A549 (cell line): ENCODE data around the gene PDCD1. TPM values are rescaled to one million over a fixed set of nuclear protein-coding genes. Genes with fewer than 3 reads are reported as not detected.

ENCODE experiments used
- ATAC-seq, 2 experiments: fragments of 200-7000 bp in 1 of 2; fragments of >200 bp in 1 of 2; cut with Nextera tagmentation in 1 of 2; cut with Tn5 transposase in 1 of 2; 3 replicates each; pipeline versions ENCODE4 v1.8.0 to v1.9.1; 2018 to 2020; ENCODE audit warnings: mild to moderate bottlenecking in 1 of 2, moderate library complexity in 1 of 2
- CTCF ChIA-PET: fragments of 300-600 bp; sonication (Branson Sonifier 250); formaldehyde crosslinking; extraction: SDS; loops from one replicate; lab custom pipeline; 2021; ENCODE audit warnings: antibody characterized with exemption, inconsistent platforms; lab: Yijun Ruan, JAX
- POLR2A ChIA-PET: fragments of 350-600 bp; formaldehyde crosslinking; extraction: SDS; loops from one replicate; lab custom pipeline; 2021; ENCODE audit warnings: antibody characterized with exemption, inconsistent platforms; lab: Yijun Ruan, JAX
- DNase-seq, 2 experiments: peaks; one replicate each; pipeline versions ENCODE4 v3.0.0 to v3.0.0-alpha.2; 2011 to 2016; ENCODE audit warnings: low read depth in 1 of 2, low spot score in 1 of 2
- FAIRE-seq: peaks from 2 replicates; lab custom pipeline; 2011; peaks lifted over from hg19 to GRCh38; lab: Jason Lieb, UNC
- H3K27ac ChIP-seq, 2 experiments: fragments of >200 bp; sonication (Bioruptor Twin); formaldehyde crosslinking; 3 replicates each; pipeline ENCODE4 v1.5.1; 2016 to 2017
- H3K4me1 ChIP-seq: fragments of >200 bp; sonication (Bioruptor Twin); formaldehyde crosslinking; 3 replicates; pipeline ENCODE4 v1.6.1; 2016
- H3K4me2 ChIP-seq: fragments of >200 bp; sonication (Bioruptor Twin); formaldehyde crosslinking; 3 replicates; pipeline ENCODE4 v1.6.1; 2016
- H3K4me3 ChIP-seq: fragments of >200 bp; sonication (Bioruptor Twin); formaldehyde crosslinking; 3 replicates; pipeline ENCODE4 v1.5.1; 2016
- H3K9me3 ChIP-seq: fragments of >200 bp; sonication (Bioruptor Twin); formaldehyde crosslinking; 3 replicates; pipeline ENCODE4 v1.6.1; 2016
- BHLHE40 ChIP-seq: IDR thresholded peaks from 2 replicates; pipeline ENCODE4 v1.6.1; 2012; ENCODE audit warnings: low read depth, low read length, inconsistent platforms
- CBX8 ChIP-seq: fragments of 200-600 bp; sonication (generic); IDR thresholded peaks from 2 replicates; pipeline ENCODE4 v1.6.1; 2016
- CEBPB ChIP-seq, 2 experiments: fragments of >200 bp in 1 of 2; sonication (Bioruptor Twin) in 1 of 2; formaldehyde crosslinking in 1 of 2; IDR thresholded peaks; 2 replicates each; pipeline ENCODE4 v1.6.1; 2012 to 2016
- CTCF ChIP-seq: fragments of >200 bp; sonication (Bioruptor Twin); formaldehyde crosslinking; IDR thresholded peaks from 3 replicates; pipeline ENCODE4 v1.5.1; 2016
- E2F6 ChIP-seq: IDR thresholded peaks from 2 replicates; pipeline ENCODE4 v1.6.1; 2012; ENCODE audit warnings: low read depth, borderline replicate concordance
- EHF ChIP-seq: fragments of 250-450 bp; sonication (Bioruptor Pico); IDR thresholded peaks from 2 replicates; pipeline ENCODE4 v1.5.0; 2020; ENCODE audit warnings: mild to moderate bottlenecking
- ELK1 ChIP-seq: fragments of 150-350 bp; IDR thresholded peaks from 2 replicates; pipeline ENCODE4 v1.6.1; 2014; ENCODE audit warnings: low read depth, mild to moderate bottlenecking, low read length
- FOSB ChIP-seq: fragments of 250-450 bp; sonication (Bioruptor Pico); IDR thresholded peaks from 2 replicates; pipeline ENCODE4 v1.5.0; 2020; ENCODE audit warnings: mild to moderate bottlenecking, moderate library complexity
- FOXS1 ChIP-seq: fragments of 250-450 bp; sonication (Bioruptor Pico); IDR thresholded peaks from 2 replicates; pipeline ENCODE4 v1.5.0; 2020; ENCODE audit warnings: mild to moderate bottlenecking, moderate library complexity
- HDAC2 ChIP-seq: fragments of 200-600 bp; sonication (generic); IDR thresholded peaks from 2 replicates; pipeline ENCODE4 v1.6.1; 2016
- HEYL ChIP-seq: fragments of 250-450 bp; sonication (Bioruptor Pico); IDR thresholded peaks from 2 replicates; pipeline ENCODE4 v1.8.0; 2021; ENCODE audit warnings: mild to moderate bottlenecking, moderate library complexity
- HMGXB4 ChIP-seq: fragments of 250-450 bp; sonication (Bioruptor Pico); IDR thresholded peaks from 2 replicates; pipeline ENCODE4 v1.5.0; 2021; ENCODE audit warnings: mild to moderate bottlenecking, moderate library complexity, borderline replicate concordance
- MAFK ChIP-seq: fragments of 450-650 bp; IDR thresholded peaks from 2 replicates; pipeline ENCODE4 v1.6.1; 2014; ENCODE audit not compliant: partially characterized antibody
- MAX ChIP-seq: IDR thresholded peaks from 2 replicates; pipeline ENCODE4 v1.6.1; 2012
- MAZ ChIP-seq: fragments of 150-350 bp; IDR thresholded peaks from 2 replicates; pipeline ENCODE4 v1.6.1; 2014; ENCODE audit warnings: antibody characterized with exemption, low read depth, low read length, borderline replicate concordance
- NPAS2 ChIP-seq: fragments of 250-450 bp; sonication (Bioruptor Pico); IDR thresholded peaks from 2 replicates; pipeline ENCODE4 v1.8.0; 2022; ENCODE audit warnings: mild to moderate bottlenecking, moderate library complexity, borderline replicate concordance
- RCOR1 ChIP-seq: fragments of 150-350 bp; IDR thresholded peaks from 2 replicates; pipeline ENCODE4 v1.6.1; 2014; ENCODE audit warnings: antibody characterized with exemption, low read length, low read depth
- REST ChIP-seq: fragments of 200-600 bp; sonication (generic); IDR thresholded peaks from 2 replicates; pipeline ENCODE4 v1.6.1; 2016; ENCODE audit warnings: antibody characterized with exemption, mild to moderate bottlenecking, moderate library complexity
- SMC3 ChIP-seq: fragments of >200 bp; sonication (Bioruptor Twin); formaldehyde crosslinking; IDR thresholded peaks from 3 replicates; pipeline ENCODE4 v1.6.1; 2018; ENCODE audit warnings: inconsistent platforms
- SREBF2 ChIP-seq: fragments of 450-650 bp; IDR thresholded peaks from 2 replicates; pipeline ENCODE4 v1.6.1; 2014; ENCODE audit warnings: mild to moderate bottlenecking, moderate library complexity
- TFCP2L1 ChIP-seq: fragments of 250-450 bp; sonication (Bioruptor Pico); IDR thresholded peaks from 2 replicates; pipeline ENCODE4 v1.5.0; 2021; ENCODE audit warnings: mild to moderate bottlenecking
- ZFP36 ChIP-seq: fragments of 450-650 bp; IDR thresholded peaks from 2 replicates; pipeline ENCODE4 v1.6.1; 2014; ENCODE audit warnings: borderline replicate concordance; ENCODE audit not compliant: partially characterized antibody
- whole genome bisulfite sequencing: methylation state at CpG from one replicate; pipeline ENCODE4 v1.1.6; 2017; ENCODE audit errors: missing lambda C conversion rate; 5-methylcytosine and 5-hydroxymethylcytosine counted together
- polyA plus RNA-seq, 4 experiments: library from polyadenylated mRNA; depleted of rRNA in 3 of 4; stranded (reverse); fragments of >200 nt; fragmentation: RNase III in 1 of 4; extraction: RNeasy Plus Mini Kit Qiagen cat#74134 plus additional on column Dnase treatment in 1 of 4; gene quantifications; 2 replicates in 3 of 4; 3 replicates in 1 of 4; pipeline ENCODE4 v1.2.3, GENCODE V29; 2011 to 2017

PDCD1 gene
- polyA plus RNA-seq, 2 of the 4 experiments (the other 2 are of a cell fraction) = not detected

GRCh38 chr2:241846406-241846805 lies 12.3 kb downstream of the PDCD1 start:
- Histone ChIP-seq H3K9me3 (no peaks in the 10 kb centered on the region), H3K4me1 (peaks cover 5% of the 10 kb centered on the region; the same call in 1 of the 3 replicates), H3K27ac (no peak overlapping the region), H3K4me2 (no peak overlapping the region)
- WGBS = 75% methylated on average over 22 of the region's 22 CpGs
- DNase-seq (no peak), ATAC-seq (no peak)
- POLR2A ChIA-PET = no interaction called here
- TF ChIP-seq SMC3 = no peak
- no peak for TF ChIP-seq CBX8
- no peak for TF ChIP-seq NPAS2 (CRISPR knock-in tag)
- no peak for TF ChIP-seq BHLHE40
- TF ChIP-seq, all 56 proteins: peak for 0
- CTCF ChIA-PET = no interaction called here
- no peak overlapping the region for H3K4me3 ChIP-seq
- FAIRE-seq = no peak

- Histone ChIP-seq H3K27ac (peak overlapping the region in 1 of 2 experiments; percentile 91; a peak in 2 of 6 replicates), H3K4me2 (peak overlapping the region; percentile 93), H3K4me1 (peaks cover 5% of the 10 kb centered on the region; the same call in 1 of the 3 replicates), H3K4me3 (no peak overlapping the region; the same call in 2 of the 3 replicates), H3K9me3 (no peaks in the 10 kb centered on the region)
- POLR2A ChIA-PET = no interaction called here
- no peak for TF ChIP-seq ZFP36
- no peak for TF ChIP-seq HEYL (CRISPR knock-in tag)
- no peak for TF ChIP-seq HMGXB4
- CTCF ChIA-PET = interaction anchor here (0.9 to 1.3 kb wide), 4 partner anchors 9 to 33 kb away, joined by 3 to 5 read pairs (median 4); no protein-coding TSS in a partner anchor
- FAIRE-seq = no peak
- ATAC-seq = no peak
- DNase-seq = no peak
- 93% methylated on average over 21 of the region's 37 CpGs for WGBS
These were observed 13.7 kb downstream of the PDCD1 start for GRCh38 chr2:241844831-241845578.

- CTCF ChIA-PET = interaction anchor here (0.6 to 1.3 kb wide), 5 partner anchors 10 to 1205 kb away, joined by 3 to 5 read pairs (median 4); no protein-coding TSS in a partner anchor
- peak overlapping the region; percentile 50 for H3K4me3 ChIP-seq
- no peaks in the 10 kb centered on the region for H3K9me3 ChIP-seq
- peaks cover 5% of the 10 kb centered on the region; the same call in 1 of the 3 replicates for H3K4me1 ChIP-seq
- POLR2A ChIA-PET = interaction anchor here (0.6 kb wide), 1 partner anchor 217 kb away, joined by 3 read pairs; no protein-coding TSS in a partner anchor
- FAIRE-seq (no peak), ATAC-seq (peak; percentile 90 to 93), DNase-seq (peak; percentile 43 to 45)
- peak overlapping the region; percentile 66 to 91 for H3K27ac ChIP-seq
- 7% methylated on average over 41 of the region's 65 CpGs for WGBS
- peak overlapping the region; percentile 93 for H3K4me2 ChIP-seq
- TF ChIP-seq FOXS1 (no peak), ELK1 (no peak), FOSB (CRISPR knock-in tag) (no peak), MAZ (no peak), HEYL (CRISPR knock-in tag) (no peak), SREBF2 (no peak), RCOR1 (no peak), EHF (CRISPR knock-in tag) (no peak), CEBPB (IDR thresholded peaks at IDR 0.05) (no peak), E2F6 (peak; percentile 41; the same call in 1 of the 2 replicates), MAX (no peak), CTCF (no peak), REST (no peak), MAFK (peak; percentile 29), TFCP2L1 (CRISPR knock-in tag) (no peak), HDAC2 (no peak)
These were observed 14.5 kb downstream of the PDCD1 start for GRCh38 chr2:241844066-241844728.
